Esophagus muscularis mucosa (tissue), 4 donors: ENCODE results near the gene NVL. TPM values are rescaled to one million over a fixed set of nuclear protein-coding genes. Genes with fewer than 3 reads are reported as not detected.

ENCODE experiments used
- DNase-seq: peaks from one replicate; pipeline ENCODE4 v3.0.0-alpha.2; 2017; ENCODE audit errors: extremely low spot score
- H3K27ac ChIP-seq, 4 donors: fragments of 200-600 bp; sonication (generic); replicated peaks in 1 of 4; 1 replicate in 3 of 4; 2 replicates in 1 of 4; pipeline ENCODE4 v1.5.1; 2016 to 2019; ENCODE audit warnings: mild to moderate bottlenecking in 1 of 4
- H3K27me3 ChIP-seq, 4 donors: fragments of 200-600 bp; sonication (generic); one replicate each; pipeline versions ENCODE4 v1.5.1 to v1.6.0; 2016 to 2019
- H3K36me3 ChIP-seq, 4 donors: fragments of 200-600 bp; sonication (generic); one replicate each; pipeline ENCODE4 v1.5.1; 2016 to 2019
- H3K4me1 ChIP-seq, 4 donors: fragments of 200-600 bp; sonication (generic); one replicate each; pipeline ENCODE4 v1.5.1; 2016 to 2019
- H3K4me3 ChIP-seq, 4 donors: fragments of 200-600 bp; sonication (generic); 1 replicate in 2 of 4; 2 replicates in 2 of 4; pipeline ENCODE4 v1.5.1; 2016 to 2019; ENCODE audit warnings: mild to moderate bottlenecking in 4 of 4, moderate library complexity in 1 of 4
- H3K9me3 ChIP-seq, 4 donors: fragments of 200-600 bp; sonication (generic); 1 replicate in 3 of 4; 2 replicates in 1 of 4; pipeline ENCODE4 v1.5.1; 2016 to 2019
- CTCF ChIP-seq, 3 experiments: fragments of 200-600 bp in 2 of 3; fragments of 450-650 bp in 1 of 3; sonication (generic) in 2 of 3; IDR thresholded peaks; one replicate each; pipeline ENCODE4 v1.5.1; 2017 to 2019; ENCODE audit warnings: antibody characterized with exemption in 3 of 3, mild to moderate bottlenecking in 2 of 3, moderate library complexity in 1 of 3
- EP300 ChIP-seq: sonication (generic); formaldehyde crosslinking; IDR thresholded peaks from one replicate; pipeline ENCODE4 v1.6.1; 2017; ENCODE audit warnings: antibody characterized with exemption
- POLR2A ChIP-seq: fragments of 450-650 bp; IDR thresholded peaks from one replicate; pipeline ENCODE4 v1.6.1; 2017; ENCODE audit warnings: antibody characterized with exemption, moderate library complexity, mild to moderate bottlenecking, low read depth
- POLR2AphosphoS5 ChIP-seq, 2 donors: sonication (generic); formaldehyde crosslinking; IDR thresholded peaks; one replicate each; pipeline ENCODE4 v1.6.1; 2017; ENCODE audit warnings: antibody characterized with exemption in 2 of 2
- WGBS: methylation state at CpG from one replicate; pipeline ENCODE4 v1.1.5; 2018; 5-methylcytosine and 5-hydroxymethylcytosine counted together
- intact Hi-C: fragments of 100-400 bp; cut with DNase I; formaldehyde crosslinking; loops from one replicate; pipeline ENCODE4 v1.15.1; 2023
- total RNA-seq, 4 donors: library from RNA; depleted of rRNA; stranded (reverse); fragments of >200 nt; gene quantifications; one replicate each; pipeline versions ENCODE4 v1.1.0 to v1.2.1, GENCODE V29; 2016

The NVL gene
- total RNA-seq, 4 donors from 2014 or later, result 11.0 to 19.5 (median 15.9) TPM

GRCh38 chr1:224301391-224301790 lies 28.6 kb downstream of the NVL start:
- intact Hi-C loops, result no loop called here
- no peak overlapping the region for H3K4me3 ChIP-seq
- no peaks in the 10 kb centered on the region for H3K27me3 ChIP-seq
- peaks cover 42 to 100% (median 95%) of the 10 kb centered on the region in 4 donors for H3K36me3 ChIP-seq
- TF ChIP-seq POLR2AphosphoS5 (IDR thresholded peaks at IDR 0.05), result no peak
- TF ChIP-seq CTCF (IDR thresholded peaks at IDR 0.05), result no peak
- TF ChIP-seq EP300, result no peak
- no peak for TF ChIP-seq POLR2A
- H3K27ac ChIP-seq, result no peak overlapping the region
- H3K9me3 ChIP-seq, result no peaks in the 10 kb centered on the region
- 100% methylated on average over 1 of the region's 1 CpG for WGBS
- DNase-seq, result no peak
- H3K4me1 ChIP-seq, result no peaks in the 10 kb centered on the region

GRCh38 chr1:224300346-224300745 lies 29.6 kb downstream of the NVL start:
- Histone ChIP-seq H3K36me3 (peaks cover 45 to 100% (median 94%) of the 10 kb centered on the region in 4 donors), H3K9me3 (no peaks in the 10 kb centered on the region), H3K27ac (no peak overlapping the region), H3K27me3 (no peaks in the 10 kb centered on the region), H3K4me1 (no peaks in the 10 kb centered on the region), H3K4me3 (no peak overlapping the region)
- no peak for TF ChIP-seq CTCF (IDR thresholded peaks at IDR 0.05)
- no peak for TF ChIP-seq POLR2AphosphoS5 (IDR thresholded peaks at IDR 0.05)
- TF ChIP-seq EP300, result no peak
- no peak for TF ChIP-seq POLR2A
- 68% methylated on average over 2 of the region's 2 CpGs for WGBS
- DNase-seq, result no peak
- intact Hi-C loops, result no loop called here

GRCh38 chr1:224298346-224299330 lies 31.3 kb downstream of the NVL start:
- no peak overlapping the region for H3K4me3 ChIP-seq
- 89% methylated on average over 8 of the region's 8 CpGs for WGBS
- DNase-seq, result no peak
- H3K4me1 ChIP-seq, result no peaks in the 10 kb centered on the region
- no peaks in the 10 kb centered on the region for H3K27me3 ChIP-seq
- H3K27ac ChIP-seq, result no peak overlapping the region
- intact Hi-C loops, result no loop called here
- TF ChIP-seq POLR2AphosphoS5 (IDR thresholded peaks at IDR 0.05), result no peak
- TF ChIP-seq CTCF (IDR thresholded peaks at IDR 0.05), result no peak
- no peak for TF ChIP-seq EP300
- TF ChIP-seq POLR2A, result no peak
- H3K36me3 ChIP-seq, result peaks cover 49 to 100% (median 94%) of the 10 kb centered on the region in 4 donors
- H3K9me3 ChIP-seq, result no peaks in the 10 kb centered on the region

GRCh38 chr1:224294775-224295174 lies 35.2 kb downstream of the NVL start:
- DNase-seq, result no peak
- H3K4me1 ChIP-seq, result no peaks in the 10 kb centered on the region
- H3K27ac ChIP-seq, result no peak overlapping the region
- whole genome bisulfite sequencing, result 79% methylated on average over 1 of the region's 1 CpG
- no peak overlapping the region for H3K4me3 ChIP-seq
- H3K9me3 ChIP-seq, result no peaks in the 10 kb centered on the region
- no peaks in the 10 kb centered on the region for H3K27me3 ChIP-seq
- TF ChIP-seq POLR2AphosphoS5 (IDR thresholded peaks at IDR 0.05) (no peak), CTCF (IDR thresholded peaks at IDR 0.05) (no peak), POLR2A (no peak), EP300 (no peak)
- intact Hi-C loops, result no loop called here
- peaks cover 59 to 100% (median 83%) of the 10 kb centered on the region in 4 donors for H3K36me3 ChIP-seq
